ENCODE data around the gene L1CAM.

DNA sequence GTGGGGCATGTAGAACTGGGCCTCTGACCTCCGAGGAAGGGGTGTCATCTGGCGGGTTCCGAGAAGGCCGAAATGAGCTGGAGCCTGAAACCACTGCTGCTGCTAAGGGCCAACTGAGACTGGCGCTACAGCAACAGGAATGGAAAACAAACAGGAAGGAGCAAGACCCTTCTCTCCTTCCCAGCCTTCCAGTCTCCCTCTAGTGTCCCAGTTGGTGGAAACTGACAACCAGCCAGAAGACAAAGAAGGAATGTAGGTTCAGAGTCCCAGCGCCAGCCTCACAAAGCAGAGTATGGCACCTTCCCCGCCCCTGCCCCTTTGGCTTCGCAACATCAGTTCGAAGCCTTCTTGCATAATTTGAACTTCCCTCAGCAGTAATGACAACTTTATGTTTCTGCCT is 31.3 kb downstream of the L1CAM start:
- no peak for TF ChIP-seq CTCF (IDR thresholded peaks at IDR 0.05)
- no peak for TF ChIP-seq POLR2A (IDR thresholded peaks at IDR 0.05)
